HCT116 (cell line): ENCODE measurements around the gene TRUB1. TPM values are rescaled to one million over a fixed set of nuclear protein-coding genes. Genes with fewer than 3 reads are reported as not detected.

ENCODE experiments used
- ATAC-seq: fragments of 200-7000 bp; cut with Tn5 transposase; 2 replicates; pipeline ENCODE4 v1.9.1; 2020; ENCODE audit warnings: mild to moderate bottlenecking, moderate library complexity
- BruUV-seq: library from RNA; stranded (reverse); fragments of 400-500 nt; replicated peaks from 2 replicates; lab custom pipeline; 2021; lab: Mats Ljungman, UMichigan
- CTCF ChIA-PET: fragments of 300-600 bp; sonication (Branson Sonifier 250); formaldehyde crosslinking; loops from one replicate; lab custom pipeline; 2021; ENCODE audit warnings: antibody characterized with exemption; lab: Charles Lee
- POLR2A ChIA-PET: fragments of 300-600, 350-600 bp; sonication (Branson Sonifier 250); formaldehyde crosslinking; loops from one replicate; lab custom pipeline; 2021; ENCODE audit warnings: antibody characterized with exemption; lab: Charles Lee
- RAD21 ChIA-PET, 2 experiments: fragments of 300-600 bp; sonication (Branson Sonifier 250); formaldehyde crosslinking; loops; one replicate each; lab custom pipeline; 2023; ENCODE audit warnings: low total read pairs in 2 of 2; ENCODE audit not compliant: uncharacterized antibody in 2 of 2, unreplicated experiment in 2 of 2, low non-redundant PET in 1 of 2; lab: Charles Lee
- DNase-seq: peaks from one replicate; pipeline ENCODE4 v3.0.0-alpha.2; 2010; ENCODE audit warnings: low read depth, low spot score
- H2AFZ ChIP-seq: fragments of 200-600 bp; shearing (Covaris generic), sonication (generic); 2 replicates; pipeline ENCODE4 v1.6.1; 2017; ENCODE audit warnings: low read depth, mixed run types, mixed read lengths, antibody characterized with exemption, low read length; ENCODE audit not compliant: poor library complexity, severe bottlenecking
- H3K27ac ChIP-seq: 2 replicates; pipeline ENCODE4 v1.5.1; 2012; ENCODE audit warnings: low read depth, low read length
- H3K27me3 ChIP-seq: fragments of 200-600 bp; sonication (generic); 2 replicates; pipeline ENCODE4 v1.6.1; 2016; ENCODE audit warnings: mixed run types, low read length, mixed read lengths; ENCODE audit not compliant: insufficient read depth
- H3K36me3 ChIP-seq, 2 experiments: fragments of 200-500 bp in 1 of 2; fragments of 200-600 bp in 1 of 2; sonication (Bioruptor generic) in 1 of 2; sonication (generic) in 1 of 2; 2 replicates each; pipeline versions ENCODE4 v1.5.1 to v1.6.1; 2014 to 2016; ENCODE audit warnings: low read length in 2 of 2, inconsistent platforms in 1 of 2, mixed read lengths in 1 of 2, mixed run types in 1 of 2; ENCODE audit not compliant: insufficient read depth in 2 of 2, control insufficient read depth in 1 of 2
- H3K4me1 ChIP-seq, 2 experiments: fragments of 200-600 bp in 1 of 2; sonication (generic) in 1 of 2; 2 replicates each; pipeline versions ENCODE4 v1.5.1 to v1.6.1; 2012 to 2017; ENCODE audit warnings: low read length in 2 of 2, inconsistent platforms in 1 of 2, mild to moderate bottlenecking in 1 of 2, mixed read lengths in 1 of 2, mixed run types in 1 of 2, moderate library complexity in 1 of 2; ENCODE audit not compliant: insufficient read depth in 2 of 2, control insufficient read depth in 1 of 2
- H3K4me2 ChIP-seq: fragments of 200-600 bp; sonication (generic); 2 replicates; pipeline ENCODE4 v1.6.1; 2017; ENCODE audit warnings: mixed run types, low read length, mixed read lengths
- H3K4me3 ChIP-seq, 2 experiments: fragments of 200-600 bp in 1 of 2; sonication (generic) in 1 of 2; replicated peaks in 1 of 2; 2 replicates each; pipeline ENCODE4 v1.5.1; 2011 to 2016; ENCODE audit warnings: low read length in 2 of 2, control low read depth in 1 of 2, low read depth in 1 of 2, mild to moderate bottlenecking in 1 of 2, mixed read lengths in 1 of 2, mixed run types in 1 of 2
- H3K79me2 ChIP-seq: fragments of 200-600 bp; sonication (generic); 2 replicates; pipeline ENCODE4 v1.6.1; 2017; ENCODE audit warnings: mild to moderate bottlenecking, mixed run types, low read length, moderate library complexity, mixed read lengths; ENCODE audit not compliant: insufficient read depth
- H3K9ac ChIP-seq: fragments of 200-600 bp; sonication (generic); 2 replicates; pipeline ENCODE4 v1.6.1; 2016; ENCODE audit warnings: low read length, mixed read lengths
- H3K9me2 ChIP-seq: fragments of 200-600 bp; sonication (generic), shearing (Covaris generic); 2 replicates; pipeline ENCODE4 v1.6.1; 2017; ENCODE audit warnings: mixed run types, mild to moderate bottlenecking, moderate library complexity; ENCODE audit not compliant: insufficient read depth
- H3K9me3 ChIP-seq, 2 experiments: fragments of 200-500 bp in 1 of 2; fragments of 200-600 bp in 1 of 2; sonication (Bioruptor generic) in 1 of 2; sonication (generic) in 1 of 2; 2 replicates each; pipeline ENCODE4 v1.6.1; 2014 to 2017; ENCODE audit warnings: low read length in 2 of 2, mixed read lengths in 2 of 2, inconsistent platforms in 1 of 2, low read depth in 1 of 2, mild to moderate bottlenecking in 1 of 2, mixed run types in 1 of 2, moderate library complexity in 1 of 2; ENCODE audit not compliant: control insufficient read depth in 1 of 2, insufficient read depth in 1 of 2
- H4K20me1 ChIP-seq: fragments of 200-600 bp; sonication (generic), shearing (Covaris generic); 2 replicates; pipeline ENCODE4 v1.6.1; 2017; ENCODE audit warnings: mixed run types, mild to moderate bottlenecking, moderate library complexity; ENCODE audit not compliant: insufficient read depth
- CBX3 ChIP-seq: IDR thresholded peaks from 2 replicates; pipeline ENCODE4 v1.6.1; 2012; ENCODE audit warnings: low read depth
- EGR1 ChIP-seq: IDR thresholded peaks from 2 replicates; pipeline ENCODE4 v1.6.1; 2012; ENCODE audit warnings: low read depth
- ELF1 ChIP-seq: IDR thresholded peaks from 2 replicates; pipeline ENCODE4 v1.6.1; 2012; ENCODE audit warnings: low read depth, borderline replicate concordance
- EZH2phosphoT487 ChIP-seq: fragments of 200-600 bp; IDR thresholded peaks from 2 replicates; pipeline ENCODE4 v1.6.1; 2018; ENCODE audit warnings: antibody characterized with exemption, borderline replicate concordance
- FOSL1 ChIP-seq: IDR thresholded peaks from 2 replicates; pipeline ENCODE4 v1.6.1; 2012; ENCODE audit warnings: low read depth
- JUND ChIP-seq: IDR thresholded peaks from 2 replicates; pipeline ENCODE4 v1.6.1; 2012
- POLR2A ChIP-seq: IDR thresholded peaks from 2 replicates; pipeline ENCODE4 v1.7.0; 2011; ENCODE audit warnings: borderline replicate concordance; ENCODE audit not compliant: insufficient read depth, insufficient read length; ENCODE audit errors: extremely low read depth
- POLR2AphosphoS5 ChIP-seq: IDR thresholded peaks from 2 replicates; pipeline ENCODE4 v1.6.1; 2011; ENCODE audit warnings: mild to moderate bottlenecking, low read depth, low read length, moderate library complexity
- RAD21 ChIP-seq: IDR thresholded peaks from 2 replicates; pipeline ENCODE4 v1.6.1; 2012; ENCODE audit warnings: low read depth, mild to moderate bottlenecking
- SIN3A ChIP-seq: IDR thresholded peaks from 2 replicates; pipeline ENCODE4 v1.6.1; 2012; ENCODE audit warnings: low read depth
- SP1 ChIP-seq: IDR thresholded peaks from 2 replicates; pipeline ENCODE4 v1.6.1; 2012; ENCODE audit warnings: low read depth
- SRF ChIP-seq: IDR thresholded peaks from 2 replicates; pipeline ENCODE4 v1.6.1; 2012; ENCODE audit warnings: low read depth
- TCF7L2 ChIP-seq: IDR thresholded peaks from 2 replicates; pipeline ENCODE4 v1.7.0; 2011; ENCODE audit warnings: borderline replicate concordance, inconsistent platforms; ENCODE audit not compliant: insufficient read depth, insufficient read length; ENCODE audit errors: extremely low read depth
- YY1 ChIP-seq: IDR thresholded peaks from 2 replicates; pipeline ENCODE4 v1.6.1; 2011; ENCODE audit warnings: low read length, low read depth, moderate library complexity, mild to moderate bottlenecking; ENCODE audit not compliant: insufficient replicate concordance; ENCODE audit errors: extremely low read depth
- ZFX ChIP-seq: fragments of 450-650 bp; IDR thresholded peaks from 2 replicates; pipeline ENCODE4 v1.6.1; 2017
- intact Hi-C: fragments of 100-400 bp; cut with micrococcal nuclease; formaldehyde crosslinking; loops from 2 replicates; pipeline ENCODE4 v1.10.0; 2022
- total RNA-seq: library from RNA; stranded (reverse); gene quantifications from one replicate; pipeline ENCODE4 v1.2.1, GENCODE V29; 2021; ENCODE audit not compliant: unreplicated experiment
- TF ChIP-seq, protein P1 (sequence below): IDR thresholded peaks from 2 replicates; pipeline ENCODE4 v1.6.1; 2011; ENCODE audit warnings: mild to moderate bottlenecking, low read length, moderate library complexity; ENCODE audit not compliant: insufficient replicate concordance; ENCODE audit errors: extremely low read depth
- TF ChIP-seq, protein P2 (sequence below): IDR thresholded peaks from 2 replicates; pipeline ENCODE4 v1.6.1; 2012
- TF ChIP-seq, protein P3 (sequence below): IDR thresholded peaks from 2 replicates; pipeline ENCODE4 v1.6.1; 2012
- TF ChIP-seq, protein P4 (sequence below), 3 experiments: fragments of 200-600 bp in 1 of 3; sonication (generic) in 1 of 3; IDR thresholded peaks in 2 of 3; conservative IDR thresholded peaks in 1 of 3; 2 replicates each; pipeline ENCODE4 v1.5.1; 2012 to 2017; ENCODE audit warnings: low read depth in 2 of 3, low read length in 2 of 3, antibody characterized with exemption in 1 of 3, borderline replicate concordance in 1 of 3, control low read depth in 1 of 3, mild to moderate bottlenecking in 1 of 3, mixed read lengths in 1 of 3, mixed run types in 1 of 3, moderate library complexity in 1 of 3; ENCODE audit not compliant: insufficient read depth in 1 of 3

TRUB1 gene
- total RNA-seq, 1 experiment from 2014 or later, result 44.1 TPM

DNA sequence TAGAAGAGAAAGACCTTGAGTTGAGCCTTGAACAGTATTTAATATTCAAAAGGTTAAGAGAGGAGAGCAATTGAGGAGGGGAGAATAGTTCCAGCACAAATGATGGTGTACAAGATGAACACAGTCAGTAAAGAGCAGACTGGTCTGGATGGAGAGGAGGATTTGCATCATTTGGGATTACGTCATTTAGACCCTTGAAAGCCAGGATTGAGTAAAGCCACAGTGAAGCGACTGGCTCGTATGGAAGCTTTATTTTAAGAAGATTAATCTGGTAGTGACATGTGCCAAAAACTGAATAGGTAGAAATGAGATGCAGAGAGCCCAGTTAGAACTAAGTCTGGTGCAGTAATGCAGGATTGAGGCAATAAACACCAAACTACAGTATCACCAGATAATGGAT is 52.6 kb downstream of the TRUB1 start:
- ChIA-PET POLR2A (no interaction called here), CTCF (no interaction called here), RAD21 (no interaction called here)
- intact Hi-C loops, result no loop called here
- Histone ChIP-seq H3K4me3 (no peak overlapping the region), H3K27ac (no peak overlapping the region), H3K9me3 (peaks cover 0 to 4% of the 10 kb centered on the region in 2 experiments; a peak in 1 of 4 replicates), H3K9ac (no peak overlapping the region), H3K79me2 (no peaks in the 10 kb centered on the region), H3K27me3 (no peaks in the 10 kb centered on the region), H2AFZ (no peak overlapping the region), H3K4me1 (no peaks in the 10 kb centered on the region), H3K4me2 (no peak overlapping the region), H3K36me3 (no peaks in the 10 kb centered on the region), H3K9me2 (no peaks in the 10 kb centered on the region), H4K20me1 (no peaks in the 10 kb centered on the region)
- BruUV-seq, result no TSS peak
- DNase-seq (no peak), ATAC-seq (no peak)
- TF ChIP-seq, protein P1, sequence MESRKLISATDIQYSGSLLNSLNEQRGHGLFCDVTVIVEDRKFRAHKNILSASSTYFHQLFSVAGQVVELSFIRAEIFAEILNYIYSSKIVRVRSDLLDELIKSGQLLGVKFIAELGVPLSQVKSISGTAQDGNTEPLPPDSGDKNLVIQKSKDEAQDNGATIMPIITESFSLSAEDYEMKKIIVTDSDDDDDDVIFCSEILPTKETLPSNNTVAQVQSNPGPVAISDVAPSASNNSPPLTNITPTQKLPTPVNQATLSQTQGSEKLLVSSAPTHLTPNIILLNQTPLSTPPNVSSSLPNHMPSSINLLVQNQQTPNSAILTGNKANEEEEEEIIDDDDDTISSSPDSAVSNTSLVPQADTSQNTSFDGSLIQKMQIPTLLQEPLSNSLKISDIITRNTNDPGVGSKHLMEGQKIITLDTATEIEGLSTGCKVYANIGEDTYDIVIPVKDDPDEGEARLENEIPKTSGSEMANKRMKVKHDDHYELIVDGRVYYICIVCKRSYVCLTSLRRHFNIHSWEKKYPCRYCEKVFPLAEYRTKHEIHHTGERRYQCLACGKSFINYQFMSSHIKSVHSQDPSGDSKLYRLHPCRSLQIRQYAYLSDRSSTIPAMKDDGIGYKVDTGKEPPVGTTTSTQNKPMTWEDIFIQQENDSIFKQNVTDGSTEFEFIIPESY, result no peak
- TF ChIP-seq ELF1, result no peak
- TF ChIP-seq SP1, result no peak
- TF ChIP-seq, protein P2, sequence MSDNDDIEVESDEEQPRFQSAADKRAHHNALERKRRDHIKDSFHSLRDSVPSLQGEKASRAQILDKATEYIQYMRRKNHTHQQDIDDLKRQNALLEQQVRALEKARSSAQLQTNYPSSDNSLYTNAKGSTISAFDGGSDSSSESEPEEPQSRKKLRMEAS, result no peak
- no peak for TF ChIP-seq SRF
- TF ChIP-seq JUND, result no peak
- TF ChIP-seq POLR2AphosphoS5, result no peak
- no peak for TF ChIP-seq ZFX
- no peak for TF ChIP-seq TCF7L2
- TF ChIP-seq FOSL1, result no peak
- TF ChIP-seq CBX3, result no peak
- no peak for TF ChIP-seq RAD21
- TF ChIP-seq EZH2phosphoT487, result no peak
- TF ChIP-seq, protein P3, sequence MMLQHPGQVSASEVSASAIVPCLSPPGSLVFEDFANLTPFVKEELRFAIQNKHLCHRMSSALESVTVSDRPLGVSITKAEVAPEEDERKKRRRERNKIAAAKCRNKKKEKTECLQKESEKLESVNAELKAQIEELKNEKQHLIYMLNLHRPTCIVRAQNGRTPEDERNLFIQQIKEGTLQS, result no peak
- TF ChIP-seq, protein P4, sequence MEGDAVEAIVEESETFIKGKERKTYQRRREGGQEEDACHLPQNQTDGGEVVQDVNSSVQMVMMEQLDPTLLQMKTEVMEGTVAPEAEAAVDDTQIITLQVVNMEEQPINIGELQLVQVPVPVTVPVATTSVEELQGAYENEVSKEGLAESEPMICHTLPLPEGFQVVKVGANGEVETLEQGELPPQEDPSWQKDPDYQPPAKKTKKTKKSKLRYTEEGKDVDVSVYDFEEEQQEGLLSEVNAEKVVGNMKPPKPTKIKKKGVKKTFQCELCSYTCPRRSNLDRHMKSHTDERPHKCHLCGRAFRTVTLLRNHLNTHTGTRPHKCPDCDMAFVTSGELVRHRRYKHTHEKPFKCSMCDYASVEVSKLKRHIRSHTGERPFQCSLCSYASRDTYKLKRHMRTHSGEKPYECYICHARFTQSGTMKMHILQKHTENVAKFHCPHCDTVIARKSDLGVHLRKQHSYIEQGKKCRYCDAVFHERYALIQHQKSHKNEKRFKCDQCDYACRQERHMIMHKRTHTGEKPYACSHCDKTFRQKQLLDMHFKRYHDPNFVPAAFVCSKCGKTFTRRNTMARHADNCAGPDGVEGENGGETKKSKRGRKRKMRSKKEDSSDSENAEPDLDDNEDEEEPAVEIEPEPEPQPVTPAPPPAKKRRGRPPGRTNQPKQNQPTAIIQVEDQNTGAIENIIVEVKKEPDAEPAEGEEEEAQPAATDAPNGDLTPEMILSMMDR (IDR thresholded peaks at IDR 0.05 in 2 of 3, conservative IDR thresholded peaks at IDR 0.05 in 1 of 3; ENCODE audit: borderline replicate concordance in 1 of 3, insufficient read depth in 1 of 3, low read depth in 2 of 3, low read length in 2 of 3), result no peak
- no peak for TF ChIP-seq YY1
- TF ChIP-seq EGR1, result no peak
- no peak for TF ChIP-seq SIN3A
- TF ChIP-seq POLR2A, result no peak
